Stimulated activated CD4-positive, alpha-beta T cell treated with anti-CD3 and anti-CD28 coated beads, TNF-alpha, amount 100 ng/mL, for 24 hours (primary cell): Measurements from ENCODE around the gene ZW10.
"Not testable (repeated sequence)": the region's sequence is repeated elsewhere in the genome, so short reads cannot be mapped to it uniquely, and the experiment has no call there.

Experiments used
- DNase-seq, 3 experiments: peaks; one replicate each; pipeline ENCODE4 v3.0.0-alpha.2; 2020; ENCODE audit warnings: low read depth in 3 of 3

The ZW10 gene

GRCh38 chr11:113763040-113763439, 10.5 kb downstream of the ZW10 start:
- DNase-seq = not testable (repeated sequence)

GRCh38 chr11:113760241-113760640, 13.3 kb downstream of the ZW10 start:
- no peak for DNase-seq

- no peak for DNase-seq
These were observed 20.6 kb downstream of the ZW10 start for GRCh38 chr11:113752932-113753331.

- DNase-seq = no peak
These were observed 37.2 kb downstream of the ZW10 start for GRCh38 chr11:113736323-113736722.

GRCh38 chr11:113732092-113732491, 41.4 kb downstream of the ZW10 start:
- DNase-seq = no peak

GRCh38 chr11:113730887-113731726, 42.4 kb downstream of the ZW10 start:
- no peak for DNase-seq

GRCh38 chr11:113729456-113729855, 44.0 kb downstream of the ZW10 start:
- DNase-seq = no peak

- DNase-seq = no peak
These were observed 44.7 kb downstream of the ZW10 start for GRCh38 chr11:113728814-113729213.

GRCh38 chr11:113725913-113726312, 47.6 kb downstream of the ZW10 start:
- DNase-seq = no peak

GRCh38 chr11:113725407-113725806, 48.1 kb downstream of the ZW10 start:
- DNase-seq = no peak

- no peak for DNase-seq
These were observed 48.7 kb downstream of the ZW10 start for GRCh38 chr11:113724778-113725177.

GRCh38 chr11:113723787-113724186, 49.7 kb downstream of the ZW10 start:
- DNase-seq = no peak

- no peak for DNase-seq
These were observed 50.6 kb downstream of the ZW10 start for GRCh38 chr11:113722934-113723333.

GRCh38 chr11:113722221-113722620, 51.3 kb downstream of the ZW10 start:
- no peak for DNase-seq

GRCh38 chr11:113721462-113722066, 51.9 kb downstream of the ZW10 start:
- DNase-seq = no peak

- not testable (repeated sequence) for DNase-seq
These were observed 53.0 kb downstream of the ZW10 start for GRCh38 chr11:113720478-113720877.

- no peak for DNase-seq
These were observed 57.4 kb downstream of the ZW10 start for GRCh38 chr11:113715882-113716625.

- no peak for DNase-seq
These were observed 58.2 kb downstream of the ZW10 start for GRCh38 chr11:113715273-113715672.

GRCh38 chr11:113710989-113711388, 62.5 kb downstream of the ZW10 start:
- no peak for DNase-seq

GRCh38 chr11:113705871-113706655, 67.4 kb downstream of the ZW10 start, which contains the start of gene TMPRSS5:
TSS of gene TMPRSS5 (minus strand) at chr11:113706308. CDS start at chr11:113706224, 84 bp downstream.
- DNase-seq = no peak

- not testable (repeated sequence) for DNase-seq
These were observed 69.9 kb downstream of the ZW10 start for GRCh38 chr11:113703551-113703950.

GRCh38 chr11:113701491-113701890, 72.0 kb downstream of the ZW10 start:
- no peak for DNase-seq
